GM18511 (cell line): ENCODE results near the gene NARF.
"Not testable (repeated sequence)": the region's sequence is repeated elsewhere in the genome, so short reads cannot be mapped to it uniquely, and the experiment has no call there.

Experiments
- ATAC-seq: cut with Tn5 transposase; IDR thresholded peaks from one replicate; pipeline ENCODE4 v1.9.1; 2021; ENCODE audit warnings: mild to moderate bottlenecking, moderate library complexity; ENCODE audit not compliant: unreplicated experiment

NARF gene

DNA sequence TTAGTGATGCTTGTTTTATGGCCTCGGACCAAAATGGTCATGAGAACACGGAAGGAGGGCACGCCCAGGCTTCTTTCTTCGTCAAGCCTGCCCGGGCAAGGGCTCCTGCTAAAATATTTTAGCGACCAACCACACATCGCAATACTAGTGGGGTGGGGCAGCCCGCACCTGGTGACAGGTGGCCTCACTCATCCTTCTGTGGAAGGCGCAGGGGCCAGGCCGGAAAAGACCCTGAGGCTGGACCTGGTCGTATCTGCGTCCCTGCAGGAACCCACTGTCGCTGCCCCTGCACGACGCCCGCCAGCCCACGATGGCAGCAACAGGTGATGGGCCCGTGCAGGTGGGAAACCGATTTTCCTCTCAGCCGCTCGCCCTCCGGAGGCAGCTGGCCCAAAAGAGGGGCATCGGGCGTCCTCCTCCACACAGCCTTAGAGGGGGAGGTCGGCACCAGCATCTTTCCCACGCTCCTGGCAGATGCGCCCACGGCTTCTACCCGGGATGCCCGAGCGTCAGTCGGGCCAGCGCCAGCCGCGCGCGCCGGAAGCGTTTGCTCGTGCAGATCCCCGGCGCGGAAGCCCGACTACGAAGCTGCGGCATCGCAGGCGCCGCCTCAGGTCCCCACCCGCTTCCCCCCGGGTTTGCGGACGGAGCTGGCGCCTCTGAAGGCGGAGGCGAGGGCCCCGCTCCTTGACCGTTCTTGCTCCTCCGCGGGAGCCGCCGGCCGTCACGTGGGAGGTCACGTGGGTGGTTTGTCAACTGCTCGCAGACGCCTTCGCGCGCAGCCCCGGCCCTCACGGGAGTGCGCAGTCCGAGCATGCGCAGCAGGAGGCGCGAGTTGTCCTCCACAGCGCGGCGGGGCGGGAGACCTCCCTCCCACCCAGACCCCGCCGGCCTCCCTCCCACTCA is 38.2 kb downstream of the NARF start:
- ATAC-seq, result peak; percentile 63

GRCh38 chr17:82497483-82498405 is 39.2 kb downstream of the NARF start:
- peak; percentile 14 for ATAC-seq

GRCh38 chr17:82502207-82502606 is 43.7 kb downstream of the NARF start:
- ATAC-seq, result no peak

GRCh38 chr17:82503094-82503727 is 44.7 kb downstream of the NARF start:
- ATAC-seq, result no peak

GRCh38 chr17:82503728-82504308 is 45.3 kb downstream of the NARF start:
- no peak for ATAC-seq

DNA sequence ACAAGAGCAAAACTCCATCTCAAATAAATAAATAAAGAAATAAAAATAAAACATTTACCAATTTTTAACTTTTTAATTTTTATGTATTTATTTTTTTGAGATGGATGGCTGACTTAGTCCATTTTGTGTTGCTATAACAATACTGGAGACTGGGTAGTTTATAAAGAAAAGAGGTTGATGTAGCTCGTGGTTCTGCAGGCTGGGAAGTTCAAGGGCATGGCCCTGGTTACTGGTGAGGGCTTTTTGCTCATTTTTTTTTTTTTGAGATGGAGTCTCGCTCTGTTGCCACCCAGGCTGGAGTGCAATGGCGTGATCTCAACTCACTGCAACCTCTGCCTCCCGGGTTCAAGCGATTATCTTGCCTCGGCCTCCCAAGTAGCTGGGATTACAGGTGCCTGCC is 46.8 kb downstream of the NARF start:
- no peak for ATAC-seq

- ATAC-seq, result peak; percentile 81
Measured at GRCh38 chr17:82506402-82506801, 47.9 kb downstream of the NARF start.

- no peak for ATAC-seq
Measured at GRCh38 chr17:82507631-82508175, 49.2 kb downstream of the NARF start.

DNA sequence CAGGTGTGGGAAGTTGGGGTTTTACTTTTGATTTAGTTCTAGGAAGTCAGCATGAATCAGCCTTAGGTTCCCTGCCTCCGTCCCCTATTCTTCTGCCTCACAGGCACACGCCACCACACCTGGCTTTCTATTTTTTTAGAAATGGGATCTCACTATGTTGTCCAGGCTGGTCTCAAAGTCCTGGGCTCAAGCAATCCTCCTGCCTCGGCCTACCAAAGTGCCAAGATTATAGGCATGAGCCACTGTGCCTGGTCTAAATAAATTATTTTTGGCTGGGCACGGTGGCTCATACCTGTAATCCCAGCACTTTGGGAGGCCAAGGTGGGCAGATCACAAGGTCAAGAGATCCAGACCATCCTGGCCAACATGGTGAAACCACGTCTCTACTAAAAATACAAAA is 53.1 kb downstream of the NARF start:
- ATAC-seq, result not testable (repeated sequence)

- not testable (repeated sequence) for ATAC-seq
Measured at GRCh38 chr17:82513864-82514263, 55.3 kb downstream of the NARF start.

GRCh38 chr17:82517230-82517865 is 58.8 kb downstream of the NARF start:
- no peak for ATAC-seq

DNA sequence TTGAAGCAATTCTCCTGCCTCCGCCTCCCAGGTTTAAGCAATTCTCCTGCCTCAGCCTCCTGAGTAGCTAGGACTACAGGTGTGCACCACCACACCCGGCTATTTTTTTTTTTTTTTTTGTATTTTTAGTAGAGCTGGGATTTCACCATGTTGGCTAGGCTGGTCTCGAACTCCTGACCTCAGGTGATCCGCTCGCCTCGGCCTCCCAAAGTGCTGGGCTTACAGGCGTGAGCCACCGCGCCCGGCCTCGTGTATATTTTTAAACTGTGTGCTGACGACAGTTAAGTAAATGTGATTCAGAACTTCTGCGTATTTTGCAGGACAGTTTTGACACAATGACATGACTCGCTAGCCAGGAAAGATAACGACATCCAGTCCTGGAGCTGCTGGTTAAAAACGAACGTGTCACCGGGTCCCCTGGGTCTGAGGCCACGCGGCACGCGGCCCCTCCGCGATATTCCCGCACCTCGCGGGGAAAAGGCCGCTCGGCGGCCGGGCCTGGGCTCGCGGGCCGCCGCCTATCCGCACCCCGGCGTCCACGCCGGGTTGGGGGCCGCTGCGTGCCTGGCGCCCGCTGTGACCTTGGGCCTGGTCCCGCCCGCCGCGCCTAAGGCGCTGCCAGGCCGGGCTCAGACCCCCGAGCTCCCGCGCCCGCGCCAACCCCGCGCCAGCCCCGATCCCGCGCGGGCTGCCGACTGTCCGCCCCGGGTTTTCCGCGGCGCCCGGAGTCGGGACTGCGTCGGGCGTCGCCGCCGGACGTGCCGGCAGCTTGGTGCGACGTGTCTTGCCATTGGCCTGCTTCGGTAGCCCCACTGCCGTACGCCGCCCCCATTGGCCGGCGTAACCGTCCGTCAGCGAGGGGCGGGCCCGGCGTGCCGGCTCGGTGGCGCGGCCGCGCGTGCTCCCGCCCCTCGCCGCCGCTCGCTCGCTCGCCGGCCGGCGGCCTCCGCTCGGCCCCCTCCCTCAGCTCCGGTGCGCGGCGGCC is 60.6 kb downstream of the NARF start, which contains the start of gene FOXK2:
Gene FOXK2 (plus strand): TSS at position 907 of the 985 bp plus-strand sequence. CDS start 157 bp downstream, outside the sequence.
- peak; percentile 93 for ATAC-seq

GRCh38 chr17:82519971-82520903 is 61.7 kb downstream of the NARF start:
- peak; percentile 15 for ATAC-seq

DNA sequence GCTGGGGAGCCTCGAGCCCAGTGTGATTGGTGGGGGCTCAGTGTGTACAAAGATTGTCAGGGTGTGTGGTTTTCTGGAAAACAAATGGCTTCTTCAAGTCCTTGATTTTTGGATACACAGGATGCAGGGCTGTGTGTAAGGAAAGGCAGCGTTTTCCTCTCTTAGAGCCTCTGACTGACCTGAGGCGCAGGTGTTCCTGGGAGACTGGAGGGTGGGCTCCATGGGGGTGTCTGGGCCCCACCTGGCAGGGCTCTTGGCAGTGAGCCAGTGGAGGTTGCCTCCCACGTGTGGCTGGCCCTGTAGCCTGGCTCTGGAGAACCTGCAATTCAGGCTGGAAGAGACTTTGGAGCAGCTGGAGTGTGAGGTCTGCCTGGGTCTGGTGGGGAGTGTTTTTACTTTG is 66.0 kb downstream of the NARF start:
- ATAC-seq, result no peak

GRCh38 chr17:82525712-82526111 is 67.2 kb downstream of the NARF start:
- no peak for ATAC-seq

- ATAC-seq, result no peak
Measured at GRCh38 chr17:82527898-82528297, 69.4 kb downstream of the NARF start.

- ATAC-seq, result no peak
Measured at GRCh38 chr17:82528484-82529265, 70.1 kb downstream of the NARF start.
